Osteocyte (in vitro differentiated cells): ENCODE data around the gene CFAP77. TPM values are rescaled to one million over a fixed set of nuclear protein-coding genes. Genes with fewer than 3 reads are reported as not detected.

Experiments
- DNase-seq: peaks from one replicate; pipeline ENCODE4 v3.0.0; 2021; ENCODE audit warnings: mixed read lengths; ENCODE audit not compliant: unreplicated experiment; ENCODE audit errors: extremely low spot score
- H3K27ac Mint-ChIP-seq: one replicate; pipeline ENCODE4 v1.8.0; 2021; ENCODE audit warnings: mild to moderate bottlenecking, mixed read lengths; ENCODE audit not compliant: unreplicated experiment
- H3K27me3 Mint-ChIP-seq: one replicate; pipeline ENCODE4 v1.8.0; 2021; ENCODE audit warnings: mixed read lengths; ENCODE audit not compliant: unreplicated experiment
- H3K36me3 Mint-ChIP-seq: one replicate; pipeline ENCODE4 v1.8.0; 2021; ENCODE audit warnings: mixed read lengths; ENCODE audit not compliant: unreplicated experiment
- H3K4me1 Mint-ChIP-seq: one replicate; pipeline ENCODE4 v1.8.0; 2021; ENCODE audit warnings: mixed read lengths; ENCODE audit not compliant: unreplicated experiment
- H3K4me3 Mint-ChIP-seq: one replicate; pipeline ENCODE4 v1.8.0; 2021; ENCODE audit warnings: mild to moderate bottlenecking, moderate library complexity, mixed read lengths; ENCODE audit not compliant: unreplicated experiment
- H3K9me3 Mint-ChIP-seq: one replicate; pipeline ENCODE4 v1.8.0; 2021; ENCODE audit warnings: mixed read lengths; ENCODE audit not compliant: unreplicated experiment
- CTCF ChIP-seq: fragments of 200-600 bp; sonication (generic); IDR thresholded peaks from 2 replicates; pipeline ENCODE4 v1.5.0; 2021; ENCODE audit warnings: antibody characterized with exemption, mild to moderate bottlenecking, moderate library complexity
- total RNA-seq: library from RNA; stranded (reverse); gene quantifications from 2 replicates; pipeline ENCODE4 v1.2.1, GENCODE V29; 2021

The CFAP77 gene
- total RNA-seq, 1 donor from 2014 or later: 0.48 TPM

- H3K4me3 Mint-ChIP-seq: no peak overlapping the region
- H3K9me3 Mint-ChIP-seq: peaks cover 4% of the 10 kb centered on the region
- TF ChIP-seq CTCF: no peak
- no peak for DNase-seq
- peaks cover 7% of the 10 kb centered on the region for H3K4me1 Mint-ChIP-seq
- no peak overlapping the region for H3K27ac Mint-ChIP-seq
- peaks cover 39% of the 10 kb centered on the region for H3K27me3 Mint-ChIP-seq
- H3K36me3 Mint-ChIP-seq: no peaks in the 10 kb centered on the region
These were observed 146.2 kb downstream of the CFAP77 start for GRCh38 chr9:132556235-132556634.

GRCh38 chr9:132556714-132557113 lies 146.7 kb downstream of the CFAP77 start:
- peaks cover 4% of the 10 kb centered on the region for H3K9me3 Mint-ChIP-seq
- H3K27ac Mint-ChIP-seq: no peak overlapping the region
- peaks cover 40% of the 10 kb centered on the region for H3K27me3 Mint-ChIP-seq
- TF ChIP-seq CTCF: no peak
- no peak for DNase-seq
- H3K4me3 Mint-ChIP-seq: no peak overlapping the region
- no peaks in the 10 kb centered on the region for H3K36me3 Mint-ChIP-seq
- H3K4me1 Mint-ChIP-seq: peaks cover 7% of the 10 kb centered on the region

- no peak for DNase-seq
- no peak for TF ChIP-seq CTCF
- Mint-ChIP-seq H3K4me1 (peaks cover 8% of the 10 kb centered on the region), H3K27ac (no peak overlapping the region), H3K36me3 (no peaks in the 10 kb centered on the region), H3K4me3 (no peak overlapping the region), H3K9me3 (peaks cover 4% of the 10 kb centered on the region), H3K27me3 (peaks cover 44% of the 10 kb centered on the region)
These were observed 147.1 kb downstream of the CFAP77 start for GRCh38 chr9:132557159-132557558.

GRCh38 chr9:132559711-132560110 lies 149.7 kb downstream of the CFAP77 start:
- no peak for TF ChIP-seq CTCF
- no peak overlapping the region for H3K27ac Mint-ChIP-seq
- no peak overlapping the region for H3K4me3 Mint-ChIP-seq
- no peaks in the 10 kb centered on the region for H3K36me3 Mint-ChIP-seq
- H3K9me3 Mint-ChIP-seq: peaks cover 4% of the 10 kb centered on the region
- H3K27me3 Mint-ChIP-seq: peaks cover 56% of the 10 kb centered on the region
- no peak for DNase-seq
- H3K4me1 Mint-ChIP-seq: peaks cover 10% of the 10 kb centered on the region

- Mint-ChIP-seq H3K9me3 (peaks cover 4% of the 10 kb centered on the region), H3K36me3 (no peaks in the 10 kb centered on the region), H3K27ac (no peak overlapping the region), H3K27me3 (peaks cover 57% of the 10 kb centered on the region), H3K4me1 (peaks cover 10% of the 10 kb centered on the region), H3K4me3 (no peak overlapping the region)
- DNase-seq: no peak
- no peak for TF ChIP-seq CTCF
These were observed 150.7 kb downstream of the CFAP77 start for GRCh38 chr9:132560616-132561202.
